Stimulated activated CD4-positive, alpha-beta T cell treated with anti-CD3 and anti-CD28 coated beads, Interleukin-1b, Interleukin-23, amount 100 ng/mL, for 1 hour (primary cell): ENCODE data around the gene GPR161.
"Not testable (repeated sequence)": the region's sequence is repeated elsewhere in the genome, so short reads cannot be mapped to it uniquely, and the experiment has no call there.

Source experiments
- DNase-seq, 2 donors: peaks; one replicate each; pipeline ENCODE4 v3.0.0-alpha.2; 2020; ENCODE audit warnings: low read depth in 2 of 2

GPR161 gene, protein sequence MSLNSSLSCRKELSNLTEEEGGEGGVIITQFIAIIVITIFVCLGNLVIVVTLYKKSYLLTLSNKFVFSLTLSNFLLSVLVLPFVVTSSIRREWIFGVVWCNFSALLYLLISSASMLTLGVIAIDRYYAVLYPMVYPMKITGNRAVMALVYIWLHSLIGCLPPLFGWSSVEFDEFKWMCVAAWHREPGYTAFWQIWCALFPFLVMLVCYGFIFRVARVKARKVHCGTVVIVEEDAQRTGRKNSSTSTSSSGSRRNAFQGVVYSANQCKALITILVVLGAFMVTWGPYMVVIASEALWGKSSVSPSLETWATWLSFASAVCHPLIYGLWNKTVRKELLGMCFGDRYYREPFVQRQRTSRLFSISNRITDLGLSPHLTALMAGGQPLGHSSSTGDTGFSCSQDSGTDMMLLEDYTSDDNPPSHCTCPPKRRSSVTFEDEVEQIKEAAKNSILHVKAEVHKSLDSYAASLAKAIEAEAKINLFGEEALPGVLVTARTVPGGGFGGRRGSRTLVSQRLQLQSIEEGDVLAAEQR

DNA sequence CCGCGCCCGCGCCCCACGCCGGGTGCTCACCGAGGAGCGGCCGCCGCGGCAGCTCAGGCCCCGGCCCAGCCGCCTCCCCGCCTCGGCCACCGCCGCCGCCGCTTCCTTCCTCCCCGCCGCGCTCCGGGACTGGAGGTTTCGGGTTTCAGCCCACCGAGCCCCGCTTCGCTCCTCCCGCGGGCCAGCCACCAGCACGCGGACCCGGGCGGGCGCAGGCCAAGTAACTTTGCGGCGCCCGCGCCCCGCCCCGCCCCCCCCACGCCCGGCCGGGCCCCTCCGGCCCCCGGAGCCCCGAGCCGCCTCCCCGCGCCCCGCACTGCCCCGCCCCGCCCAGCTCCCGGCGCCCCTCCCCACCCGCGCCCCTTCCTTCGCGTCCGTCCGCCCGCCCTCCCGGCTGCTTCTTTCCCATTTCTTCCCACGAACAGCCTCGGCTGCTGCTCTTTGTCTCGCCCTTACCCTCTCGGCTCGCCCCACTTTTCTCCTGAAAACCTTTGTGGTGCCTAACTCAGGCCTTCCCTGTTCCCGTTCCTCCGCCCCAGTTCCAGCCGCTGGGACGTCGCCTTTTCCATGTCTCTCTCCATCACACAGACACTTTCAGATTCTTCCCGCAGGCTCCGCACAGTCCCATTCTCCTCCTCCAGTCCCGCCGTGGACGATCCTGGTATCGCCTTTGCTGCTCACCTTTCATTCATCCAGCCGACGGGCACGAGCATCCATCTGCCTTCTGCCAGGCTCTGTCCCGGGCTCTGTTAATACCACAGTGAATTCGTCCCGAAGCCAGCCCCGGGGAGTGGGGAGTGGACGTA is at the start of gene GPR161:
GPR161 (minus strand) TSS at position 222 of the 806 bp plus-strand sequence. CDS start 32,080 bp downstream, outside the sequence.
- no peak for DNase-seq

DNA sequence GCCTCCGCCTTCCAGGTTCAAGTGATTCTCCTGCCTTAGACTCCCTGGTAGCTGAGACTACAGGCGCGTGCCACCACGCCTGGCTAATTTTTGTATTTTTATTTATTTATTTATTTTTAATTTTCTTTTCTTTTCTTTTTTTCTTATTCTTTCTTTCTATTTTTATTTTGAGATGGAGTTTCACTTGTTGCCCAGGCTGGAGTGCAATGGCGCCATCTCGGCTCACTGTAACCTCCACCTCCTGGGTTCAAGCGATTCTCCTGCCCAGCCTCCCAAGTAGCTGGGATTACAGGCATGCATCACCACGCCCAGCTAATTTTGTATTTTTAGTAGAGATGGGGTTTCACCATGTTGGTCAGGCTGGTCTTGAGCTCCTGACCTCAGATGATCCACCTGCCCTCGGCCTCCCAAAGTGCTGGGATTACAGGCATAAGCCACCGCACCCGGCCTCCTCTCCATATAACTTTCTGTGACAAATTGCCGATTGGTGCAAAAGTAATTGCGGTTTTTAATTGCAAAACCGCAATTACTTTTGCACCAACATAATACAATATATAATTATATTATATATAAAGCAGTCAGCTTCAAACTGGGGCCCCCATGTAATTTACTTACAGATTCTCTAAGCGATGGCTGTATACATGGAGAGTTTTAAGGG is 44.5 kb upstream of the GPR161 start:
- not testable (repeated sequence) for DNase-seq

DNA sequence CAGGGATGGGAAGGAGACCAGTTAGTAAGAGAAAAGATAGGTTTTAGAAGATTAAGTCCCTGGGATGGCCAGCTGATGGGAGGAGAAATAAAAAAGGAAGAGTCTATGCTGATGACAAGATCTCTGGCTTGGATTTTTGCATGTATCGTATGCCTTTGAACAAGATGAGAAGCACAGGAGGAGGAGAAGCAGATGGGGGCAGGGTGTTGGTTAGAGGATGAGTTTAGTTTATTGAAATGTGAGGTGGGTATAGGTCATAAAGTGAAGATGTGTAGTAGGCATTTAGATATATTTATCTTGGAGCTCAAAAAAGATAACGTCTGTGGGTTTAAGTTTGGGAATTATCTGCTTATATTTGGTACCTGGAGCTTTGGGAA is 43.4 kb upstream of the GPR161 start:
- no peak for DNase-seq

DNA sequence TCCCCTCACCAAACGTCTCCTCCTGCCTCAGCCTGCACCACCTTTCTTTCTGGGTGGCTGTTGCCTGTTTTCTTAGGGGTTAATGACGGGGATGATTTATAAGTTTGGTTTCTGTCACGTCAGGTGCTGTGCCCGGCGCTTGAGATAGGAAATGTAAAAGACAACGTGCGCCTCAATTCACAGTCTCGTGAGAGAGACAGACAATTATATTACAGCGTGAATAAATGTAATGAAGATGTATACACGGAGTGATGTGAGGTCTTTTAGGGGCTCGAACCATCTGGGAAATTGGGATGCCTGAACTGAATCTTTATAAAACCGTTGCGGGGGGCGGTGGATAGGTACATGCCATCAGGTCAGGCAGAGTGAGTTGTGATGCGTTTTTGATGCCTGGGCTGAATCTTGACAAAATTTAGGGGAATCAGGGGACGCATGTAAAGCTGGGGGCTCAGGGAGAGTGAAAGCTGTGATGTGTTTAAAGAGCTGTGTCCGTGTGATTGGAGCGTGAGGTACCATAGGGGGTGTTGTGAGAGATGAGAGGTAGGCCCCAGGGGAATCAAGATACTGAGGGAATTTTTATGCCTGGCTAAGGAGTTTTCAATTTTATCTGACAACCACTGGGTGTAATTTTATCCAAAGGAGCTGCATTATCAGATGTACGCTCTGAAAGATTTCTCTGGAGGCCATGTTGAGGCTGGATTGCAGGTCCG is 42.9 kb upstream of the GPR161 start:
- no peak for DNase-seq

DNA sequence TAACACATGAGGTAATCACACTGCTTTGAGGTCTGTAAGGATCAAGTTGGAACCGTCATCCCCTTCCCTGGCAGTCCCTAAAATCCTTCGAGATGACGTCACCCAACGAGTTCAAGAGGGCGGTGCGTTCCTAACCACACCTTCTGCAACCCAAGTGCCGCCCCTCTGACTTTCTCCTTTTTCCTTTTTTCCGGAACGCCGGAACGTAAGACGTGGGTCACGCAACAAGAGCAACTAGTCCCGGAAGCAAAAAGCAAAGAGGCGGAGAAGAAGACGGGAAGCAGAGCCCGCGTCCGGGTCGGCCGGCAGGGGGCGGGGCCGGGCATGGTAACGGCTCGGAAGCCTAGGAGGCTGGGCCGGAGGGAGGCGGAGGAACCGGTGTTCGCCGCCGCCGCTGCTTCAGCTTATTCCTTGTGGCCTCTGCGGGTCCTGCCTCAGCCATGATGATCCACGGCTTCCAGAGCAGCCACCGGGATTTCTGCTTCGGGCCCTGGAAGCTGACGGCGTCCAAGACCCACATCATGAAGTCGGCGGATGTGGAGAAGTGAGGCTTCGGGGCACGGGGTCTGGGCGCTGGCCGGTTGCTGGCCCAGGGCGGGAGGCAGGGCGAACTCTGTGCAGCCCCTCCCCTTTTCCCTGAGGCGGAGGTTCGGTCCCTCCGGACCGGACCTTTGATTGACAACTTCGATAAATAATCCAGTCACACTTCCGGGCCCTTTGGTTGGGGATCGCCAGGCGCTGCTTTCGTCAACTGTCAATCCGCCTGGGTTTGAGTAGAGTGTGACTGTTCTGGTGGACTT is 42.1 kb upstream of the GPR161 start, which contains the start of gene TIPRL:
TIPRL (plus strand) TSS at position 325 of the 800 bp plus-strand sequence; CDS start at position 441, 116 bp downstream.
- peak; percentile 83 to 89 for DNase-seq

DNA sequence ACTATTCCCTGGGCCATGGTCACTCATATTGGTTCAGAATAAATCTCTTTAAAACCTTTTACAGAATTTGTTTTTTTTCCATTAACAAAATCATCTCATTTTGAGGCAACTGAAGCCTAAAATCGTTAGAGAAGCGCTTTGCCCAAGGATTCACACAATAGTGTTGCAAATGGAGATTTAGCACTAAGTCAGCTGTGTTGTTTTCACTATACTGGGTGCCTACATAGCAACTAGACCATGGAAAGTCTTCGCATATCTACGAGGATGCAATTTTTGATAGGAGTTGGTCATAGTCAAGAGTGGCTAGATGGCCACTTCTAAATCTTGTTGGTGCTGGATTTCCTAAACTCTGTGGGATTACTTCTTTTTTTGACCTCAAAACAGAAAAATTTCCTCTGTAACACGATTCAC is 41.5 kb upstream of the GPR161 start:
- DNase-seq, result no peak

DNA sequence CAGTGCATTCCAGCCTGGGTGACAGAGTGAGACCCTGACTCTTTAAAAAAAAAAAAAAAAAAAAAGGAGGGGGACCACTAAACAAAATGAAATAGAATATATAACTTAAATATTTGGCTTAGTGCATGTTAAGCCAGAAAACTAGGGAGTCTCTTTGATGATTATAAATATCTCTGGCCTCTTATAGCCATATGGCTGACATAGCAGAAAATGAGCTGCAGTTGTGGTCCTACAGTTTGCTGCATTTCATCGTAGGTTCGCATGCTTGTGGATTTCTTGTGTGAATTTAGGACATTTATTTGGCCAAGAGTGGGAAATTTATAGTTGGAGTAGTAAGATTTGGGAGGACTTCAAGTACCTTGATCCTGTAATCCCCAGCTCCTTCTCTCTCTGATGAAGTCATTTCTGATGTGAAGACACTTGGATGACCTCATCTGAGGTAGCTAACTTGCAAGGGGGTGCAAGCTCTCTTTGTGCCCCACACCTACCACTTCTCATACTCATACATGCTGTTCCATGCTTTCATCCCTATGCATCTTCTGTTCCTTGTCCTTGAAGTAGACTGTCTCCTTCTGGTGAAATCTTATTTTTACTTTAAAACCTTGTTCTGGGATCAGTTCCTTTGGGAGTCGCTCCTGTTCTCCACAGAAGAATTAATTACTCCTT is 35.7 kb upstream of the GPR161 start:
- no peak for DNase-seq

DNA sequence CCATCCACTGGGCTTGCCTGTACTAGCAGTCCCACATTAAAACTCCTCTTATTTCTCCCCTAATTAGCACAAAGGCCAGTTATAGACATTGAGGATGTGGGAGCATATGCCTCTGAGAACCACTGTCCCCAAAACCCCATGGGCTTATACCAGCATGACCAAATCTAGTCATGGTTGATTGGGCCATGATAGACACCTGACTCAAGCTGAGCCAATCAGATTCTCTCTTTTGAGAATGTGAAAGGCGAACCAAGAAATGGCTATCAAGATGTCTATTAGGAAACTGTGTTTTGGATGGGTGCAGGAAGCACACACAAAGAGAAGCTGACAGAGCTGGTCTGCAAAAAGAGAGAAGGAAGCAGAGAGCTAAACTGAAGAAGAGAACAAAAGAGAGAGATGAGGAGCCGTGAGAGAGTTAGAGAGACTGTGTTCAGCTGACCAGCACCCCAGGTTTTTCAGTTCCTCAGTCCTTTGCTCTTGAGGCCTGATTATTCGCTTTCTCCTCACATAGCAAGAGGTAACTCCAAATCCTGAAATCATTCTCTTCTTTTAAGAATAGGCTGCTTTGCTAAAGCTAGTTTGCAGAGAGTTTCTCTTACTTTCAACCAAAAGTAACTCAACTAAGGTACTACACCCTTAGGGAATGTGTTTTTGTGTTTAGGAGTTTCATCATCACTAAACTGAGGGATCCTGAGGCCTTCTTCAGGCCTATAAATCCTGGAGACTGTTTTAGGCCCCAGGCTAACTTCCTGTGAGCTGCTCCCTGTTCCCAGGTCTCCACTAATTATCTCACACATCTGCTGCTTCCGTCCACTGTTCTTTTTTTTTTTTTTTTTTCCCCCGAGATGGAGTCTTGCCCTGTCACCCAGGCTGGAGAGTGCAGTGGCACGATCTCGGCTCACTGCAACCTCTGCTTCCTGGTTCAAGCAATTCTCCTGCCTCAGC is 34.1 kb upstream of the GPR161 start:
- no peak for DNase-seq

DNA sequence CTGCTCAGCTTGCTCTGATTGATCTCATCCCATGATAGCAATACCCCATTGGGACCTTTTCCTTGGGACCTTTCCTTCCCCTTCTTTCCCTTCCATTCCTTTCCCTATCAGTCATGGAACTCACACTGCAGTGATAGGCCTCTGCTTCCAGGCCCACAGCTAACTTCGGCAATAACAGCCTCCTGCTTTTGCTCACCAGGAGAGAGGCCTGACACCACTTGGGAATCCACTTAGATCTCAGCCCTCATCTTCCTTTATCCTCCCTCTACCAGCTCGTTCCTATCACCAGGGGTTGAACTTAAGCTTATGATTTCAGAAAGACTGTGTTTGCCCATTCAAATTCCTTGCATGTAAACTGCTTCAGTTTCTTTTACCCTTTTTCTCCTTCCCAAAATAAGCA is 31.1 kb upstream of the GPR161 start:
- no peak for DNase-seq

DNA sequence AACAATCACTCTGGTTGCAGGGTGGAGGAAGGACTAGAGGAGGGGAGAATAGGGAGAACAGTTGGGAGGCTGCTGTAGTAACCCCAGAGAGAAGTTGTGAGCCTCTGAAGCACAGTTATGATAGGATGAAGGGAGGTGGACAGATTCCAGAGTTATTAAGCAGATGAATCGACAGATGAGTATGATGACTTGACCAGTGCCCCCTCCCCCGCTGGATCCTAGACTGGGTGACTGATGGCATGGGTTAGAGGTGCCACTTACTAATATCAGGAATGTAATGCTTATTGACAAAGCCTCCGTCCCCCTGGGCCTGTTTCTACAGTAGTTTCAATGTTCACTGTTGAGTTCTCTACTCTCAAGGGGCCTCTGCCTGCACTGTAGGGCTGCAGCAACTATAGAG is 28.0 kb upstream of the GPR161 start:
- DNase-seq, result no peak

DNA sequence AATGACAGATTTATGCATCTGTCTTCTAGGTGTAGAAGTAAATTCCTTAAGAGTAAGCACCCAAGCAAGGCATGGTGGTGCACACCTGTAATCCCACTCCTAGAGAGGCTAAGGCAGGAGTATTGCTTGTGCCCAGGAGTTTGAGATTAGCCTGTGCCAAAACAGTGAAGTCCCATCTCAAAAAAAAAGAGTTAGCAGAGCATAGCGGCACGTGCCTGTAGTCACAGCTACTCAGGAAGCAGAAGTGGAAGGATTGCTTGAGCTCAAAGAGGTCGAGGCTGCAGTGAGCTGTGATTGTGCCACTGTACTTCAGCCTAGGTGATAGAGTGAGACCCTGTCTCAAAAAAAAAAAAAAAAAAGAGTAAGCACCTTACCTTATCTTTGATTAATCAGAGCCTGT is 26.9 kb upstream of the GPR161 start:
- no peak for DNase-seq

DNA sequence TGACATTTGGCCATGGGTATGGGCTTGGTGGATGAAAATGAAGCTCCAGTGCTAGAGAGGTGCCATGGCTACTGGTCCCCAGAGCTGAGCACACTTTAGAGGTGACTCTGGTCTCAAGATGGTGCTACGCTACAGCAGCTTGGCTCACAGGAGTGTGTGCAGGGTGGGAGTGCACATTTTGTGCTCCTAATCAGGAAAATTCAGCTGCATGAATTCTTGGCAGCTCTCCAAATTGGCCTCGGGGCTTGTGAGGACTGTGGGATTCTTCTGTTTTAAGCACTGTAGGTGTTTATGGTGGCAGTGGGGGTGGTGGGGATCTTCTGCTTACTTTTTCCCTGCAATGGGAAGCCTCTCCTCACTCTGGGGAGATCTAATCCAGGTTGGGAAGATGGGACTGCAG is 24.7 kb upstream of the GPR161 start:
- no peak for DNase-seq

DNA sequence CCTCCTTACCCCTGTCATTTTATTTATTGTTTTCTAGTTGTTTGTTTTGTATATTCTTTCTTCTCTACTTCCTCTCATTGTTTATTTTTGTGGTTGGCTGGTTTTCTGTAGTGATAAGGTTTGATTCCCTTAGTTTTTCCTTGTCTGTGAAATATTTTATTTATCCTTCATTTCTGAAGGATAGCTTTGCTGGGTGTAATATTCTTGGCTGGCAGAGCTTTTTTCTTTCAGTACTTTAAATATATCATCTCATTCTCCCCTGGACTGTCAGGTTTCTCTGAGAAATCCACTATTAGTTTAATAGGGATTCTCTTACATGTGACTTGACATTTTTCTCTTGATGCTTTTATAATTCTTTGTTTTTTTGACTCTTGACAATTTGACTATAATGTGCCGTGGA is 23.2 kb upstream of the GPR161 start:
- no peak for DNase-seq

DNA sequence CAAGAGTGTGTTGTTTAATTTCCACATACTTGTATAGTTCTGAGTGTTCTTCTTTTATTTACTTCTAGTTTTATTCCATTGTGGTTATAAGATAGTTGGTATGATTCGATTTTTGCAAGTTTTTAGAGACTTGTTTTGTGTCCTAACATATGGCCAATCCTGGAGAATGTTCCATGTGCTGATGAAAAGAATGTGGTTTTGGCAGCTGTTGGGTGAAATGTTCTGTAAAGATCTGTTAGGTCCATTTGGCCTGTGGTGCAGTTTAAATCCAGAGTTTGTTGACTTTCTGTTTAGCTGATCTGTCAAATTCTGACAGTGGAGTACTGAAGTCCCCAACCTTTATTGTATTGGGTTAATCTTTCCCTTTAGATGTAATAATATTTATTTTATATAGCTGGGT is 22.5 kb upstream of the GPR161 start:
- DNase-seq, result no peak

DNA sequence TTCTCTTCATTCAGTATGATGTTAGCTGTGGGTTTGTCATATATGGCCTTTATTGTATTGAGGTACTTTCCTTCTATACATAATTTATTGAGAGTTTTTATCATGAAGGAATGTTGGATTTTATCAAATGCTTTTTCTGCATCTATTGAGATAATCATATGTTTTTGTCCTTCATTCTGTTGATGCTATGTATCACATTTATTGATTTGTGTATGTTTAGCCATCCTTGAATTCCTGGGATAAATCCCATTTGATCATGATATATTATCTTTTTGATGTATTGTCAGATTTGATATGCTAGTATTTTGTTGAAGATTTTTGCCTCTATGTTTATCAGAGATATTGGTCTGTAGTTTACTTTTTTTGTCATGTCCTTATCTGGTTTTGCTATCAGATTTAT is 20.9 kb upstream of the GPR161 start:
- DNase-seq, result no peak

DNA sequence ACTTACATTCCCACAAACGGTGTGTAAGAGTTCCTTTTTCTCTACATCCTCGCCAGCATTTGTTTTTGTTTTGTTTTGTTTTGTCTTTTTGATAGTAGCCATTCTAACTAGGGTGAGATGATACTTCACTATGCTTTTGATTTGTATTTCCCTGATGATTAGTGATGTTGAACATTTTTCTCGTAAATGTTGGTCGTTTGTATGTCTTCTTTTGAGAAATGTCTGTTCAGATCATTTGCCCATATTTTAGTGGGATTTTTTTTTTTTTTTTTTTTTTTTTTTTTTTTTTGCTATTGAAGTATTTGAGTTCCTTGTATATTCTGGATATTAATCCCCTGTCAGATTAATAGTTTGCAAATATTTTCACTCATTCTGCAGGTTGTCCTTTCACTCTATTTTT is 19.2 kb upstream of the GPR161 start:
- DNase-seq, result no peak

DNA sequence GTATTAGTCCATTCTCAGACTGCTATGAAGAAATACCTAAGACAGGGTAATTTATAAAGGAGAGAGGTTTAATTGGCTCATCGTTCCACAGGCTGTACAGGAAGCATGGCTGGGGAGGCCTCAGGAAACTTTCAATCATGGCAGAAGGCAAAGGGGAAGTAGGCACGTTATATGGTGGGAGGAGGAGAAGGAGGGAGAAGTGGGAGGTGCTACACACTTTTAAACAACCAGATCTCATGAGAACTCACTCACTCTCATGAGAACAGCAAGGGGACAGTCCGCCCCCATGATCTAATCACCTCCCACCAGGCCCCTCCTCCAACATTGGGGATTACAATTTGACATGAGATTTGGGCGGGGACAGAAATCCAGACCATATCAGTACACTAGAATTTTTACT is 18.0 kb upstream of the GPR161 start:
- not testable (repeated sequence) for DNase-seq

DNA sequence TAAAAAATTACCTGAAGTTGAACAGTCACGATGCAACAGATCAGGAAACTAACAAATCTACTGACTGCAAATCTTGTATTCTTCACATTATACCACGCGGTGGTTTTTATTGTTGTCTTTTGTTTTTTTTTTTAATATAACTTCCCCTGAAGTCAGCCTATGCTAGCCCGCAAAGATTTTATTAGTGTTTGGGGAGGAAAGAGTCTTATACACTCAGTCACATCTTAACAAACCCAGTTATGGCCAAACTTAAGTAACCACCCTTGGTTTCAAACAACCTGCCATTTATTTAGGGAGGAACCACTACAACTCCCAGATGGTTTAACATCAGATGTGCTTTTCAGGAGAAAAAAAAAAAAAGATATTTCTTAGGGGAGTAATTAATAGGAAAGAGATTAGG is 15.2 kb upstream of the GPR161 start:
- DNase-seq, result no peak

DNA sequence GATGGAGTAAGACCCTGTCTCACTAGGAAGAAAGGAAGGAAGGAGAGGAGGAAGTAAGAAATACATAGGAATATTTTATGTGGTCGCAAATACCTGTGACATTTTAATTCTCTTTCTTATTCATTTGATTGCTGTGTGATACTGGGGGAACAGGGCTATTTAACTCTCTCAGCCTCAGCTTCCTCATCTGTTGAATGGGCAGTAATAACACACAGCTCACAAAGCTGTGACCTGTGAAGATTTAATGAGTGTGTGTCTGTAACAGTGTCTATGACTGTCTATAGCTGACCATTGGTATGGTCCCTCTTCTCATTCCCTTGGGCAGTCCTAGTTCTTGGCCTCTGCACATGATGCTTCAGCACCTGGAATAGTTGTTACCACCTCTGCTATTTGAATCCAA is 13.6 kb upstream of the GPR161 start:
- no peak for DNase-seq
